Cortex of kidney (tissue), 1 donor: ENCODE data around the gene HECW1.

ENCODE experiments used
- DNase-seq: peaks from one replicate; lab custom pipeline; 2025; lab: John Stamatoyannopoulos, UW

HECW1 gene

GRCh38 chr7:43273939-43274719 lies 161.7 kb downstream of the HECW1 start:
- no peak for DNase-seq

GRCh38 chr7:43274752-43275151 lies 162.3 kb downstream of the HECW1 start:
- no peak for DNase-seq

DNA sequence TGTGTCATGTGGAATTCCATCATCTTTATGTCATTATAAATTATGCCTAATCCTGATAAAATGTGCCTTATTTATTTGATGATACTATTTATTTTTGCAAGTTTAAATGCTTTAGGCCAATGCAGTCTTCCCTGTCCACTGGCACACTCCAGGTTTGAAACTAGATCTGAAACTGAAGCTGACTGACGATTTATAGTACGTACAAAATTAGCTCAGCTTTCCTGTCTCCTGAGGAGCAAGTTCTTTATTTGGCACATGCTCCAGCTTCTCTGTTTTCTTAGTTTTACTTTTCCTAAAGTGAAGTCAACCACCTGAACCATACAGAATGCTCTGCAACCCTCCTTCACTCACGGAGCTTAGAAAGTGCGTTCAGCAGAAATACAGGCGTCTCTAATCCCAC lies 164.1 kb downstream of the HECW1 start:
- DNase-seq: no peak

GRCh38 chr7:43278088-43278644 lies 165.7 kb downstream of the HECW1 start:
- DNase-seq: no peak

GRCh38 chr7:43281268-43281667 lies 168.8 kb downstream of the HECW1 start:
- no peak for DNase-seq

- DNase-seq: no peak
Observed at GRCh38 chr7:43283706-43284105, 171.3 kb downstream of the HECW1 start.

GRCh38 chr7:43289826-43290225 lies 177.4 kb downstream of the HECW1 start:
- no peak for DNase-seq

- DNase-seq: no peak
Observed at GRCh38 chr7:43290978-43291377, 178.5 kb downstream of the HECW1 start.

DNA sequence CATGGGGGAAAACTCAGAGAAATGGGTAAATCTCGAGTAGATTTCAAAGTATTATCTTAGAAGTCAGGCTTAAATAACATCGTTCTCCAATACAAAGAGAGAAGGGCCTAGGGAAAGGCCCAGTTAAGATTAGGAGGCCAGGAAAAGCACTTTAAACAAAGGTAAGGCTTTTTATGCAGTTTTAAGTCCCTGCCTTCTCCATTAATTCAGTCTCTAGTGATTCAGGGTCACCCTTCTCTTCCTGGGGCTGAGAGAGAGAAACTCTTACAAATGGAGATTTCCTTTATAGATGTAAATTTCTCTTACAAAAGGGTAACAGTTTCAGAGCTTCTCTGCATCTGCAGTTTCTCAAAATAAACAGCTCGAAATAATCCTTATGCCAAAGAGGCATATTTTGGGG lies 179.3 kb downstream of the HECW1 start:
- DNase-seq: no peak

DNA sequence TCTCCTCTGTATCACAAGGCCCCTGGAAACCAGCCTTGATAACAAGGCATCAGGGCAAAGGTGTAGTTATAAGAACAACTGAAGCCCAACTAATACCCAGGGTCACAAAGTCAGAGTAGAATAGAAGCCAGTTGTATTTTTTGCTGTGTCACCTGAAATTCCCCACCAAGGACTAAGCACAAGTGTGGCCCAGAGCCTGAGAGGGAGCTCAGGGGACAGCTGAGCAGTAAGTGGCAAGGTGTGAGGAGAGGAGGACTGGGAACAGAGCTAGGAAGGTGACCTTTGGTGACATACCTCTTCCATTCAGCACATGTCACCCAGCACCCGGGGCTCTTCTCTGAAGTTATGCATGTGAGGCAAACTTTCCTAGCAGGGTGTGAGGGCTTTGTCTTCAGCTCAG lies 179.9 kb downstream of the HECW1 start:
- DNase-seq: no peak

- no peak for DNase-seq
Observed at GRCh38 chr7:43294080-43294630, 181.7 kb downstream of the HECW1 start.

DNA sequence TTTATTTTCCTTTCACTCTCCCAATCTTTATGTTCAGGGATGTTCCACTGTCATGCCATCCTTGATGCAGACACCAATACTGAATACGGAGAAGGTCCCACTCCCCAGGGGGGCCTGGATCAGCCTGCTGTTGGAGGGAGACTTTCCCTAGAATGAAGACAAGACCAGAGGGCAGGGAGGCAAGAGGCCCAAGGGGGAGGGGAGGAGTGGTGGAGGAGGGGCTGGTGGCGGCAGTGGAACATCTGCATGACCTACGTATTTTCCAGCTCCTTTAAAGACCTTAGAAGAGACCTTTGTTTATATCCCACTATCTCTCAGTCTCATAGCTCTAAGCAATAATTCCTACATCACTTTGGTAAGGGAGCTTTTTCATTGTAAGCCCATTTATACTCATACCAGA lies 183.0 kb downstream of the HECW1 start:
- DNase-seq: no peak

DNA sequence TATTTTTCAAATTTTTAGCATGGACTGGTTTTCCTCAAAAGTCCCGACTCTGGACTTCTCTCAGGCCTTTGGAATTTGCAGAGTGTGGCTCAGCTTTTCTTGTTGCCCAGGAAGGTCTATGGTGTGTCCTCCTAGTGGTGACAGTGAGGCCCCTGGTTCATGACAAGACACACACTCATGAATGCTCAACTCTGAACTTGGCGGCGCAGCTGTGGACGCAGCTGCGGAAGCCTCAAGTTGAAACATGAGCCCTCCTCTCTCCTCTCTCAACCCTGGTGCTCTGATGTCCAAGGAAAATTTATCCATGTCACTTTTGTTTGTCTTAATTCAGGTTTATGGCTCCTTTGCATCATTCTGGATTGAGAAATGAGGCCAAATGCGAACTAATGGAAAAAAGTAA lies 183.9 kb downstream of the HECW1 start:
- DNase-seq: no peak

- DNase-seq: no peak
Observed at GRCh38 chr7:43298617-43299016, 186.2 kb downstream of the HECW1 start.

DNA sequence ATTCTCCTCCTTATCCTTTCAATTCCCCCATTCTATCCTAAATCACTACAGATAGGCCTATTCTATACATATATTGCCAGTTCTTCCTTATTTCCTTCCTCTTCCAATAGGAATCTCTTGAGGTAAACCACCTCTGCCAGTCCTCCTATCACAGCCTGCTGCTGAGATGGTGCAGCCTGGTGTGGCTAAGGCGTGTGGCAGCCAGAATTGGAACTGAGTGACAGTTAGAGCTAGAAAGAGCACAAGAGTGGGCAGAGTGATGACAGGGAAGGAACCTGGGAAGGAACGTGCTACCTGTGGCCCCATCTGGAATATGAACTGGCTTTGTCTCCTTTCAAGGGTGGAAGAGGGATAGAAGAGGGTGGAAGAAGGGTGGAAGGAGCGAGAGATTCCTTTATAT lies 187.7 kb downstream of the HECW1 start:
- DNase-seq: no peak

GRCh38 chr7:43302211-43302711 lies 189.8 kb downstream of the HECW1 start:
- DNase-seq: no peak

DNA sequence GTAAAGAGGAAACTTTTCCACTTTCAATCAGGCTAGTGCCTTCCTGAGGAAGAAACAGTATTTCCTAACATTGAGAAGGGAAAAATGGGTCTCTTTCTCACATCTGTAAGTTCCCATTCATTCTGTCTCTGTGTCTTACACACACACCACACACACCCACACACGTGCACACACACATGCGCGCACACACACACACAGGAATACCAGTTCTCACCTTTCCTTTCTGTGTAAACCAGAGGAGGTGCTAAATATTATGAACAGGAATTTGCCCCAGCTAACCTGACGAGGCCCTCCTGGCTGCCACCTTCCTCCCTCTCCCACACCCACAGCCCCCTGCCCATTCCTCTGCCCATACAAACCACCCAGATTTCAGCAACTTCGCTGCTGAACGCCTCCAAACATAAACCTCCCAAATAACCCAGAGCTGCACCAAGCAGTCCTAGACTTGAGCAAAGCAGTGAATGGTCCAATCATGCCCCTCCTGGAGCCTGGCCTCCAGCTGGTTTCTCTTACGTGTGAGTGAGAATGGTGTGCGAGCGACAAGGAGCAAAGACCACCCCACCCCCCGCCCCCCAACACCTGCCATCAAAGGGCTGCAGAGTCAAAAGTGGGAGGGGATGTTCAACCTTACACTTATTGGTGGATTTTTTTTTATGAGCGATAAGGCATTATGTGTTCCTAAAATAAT lies 190.5 kb downstream of the HECW1 start:
- no peak for DNase-seq

GRCh38 chr7:43303740-43304241 lies 191.3 kb downstream of the HECW1 start:
- no peak for DNase-seq

- no peak for DNase-seq
Observed at GRCh38 chr7:43306404-43306803, 194.0 kb downstream of the HECW1 start.

- DNase-seq: no peak
Observed at GRCh38 chr7:43307522-43307921, 195.1 kb downstream of the HECW1 start.

- DNase-seq: no peak
Observed at GRCh38 chr7:43308913-43309705, 196.7 kb downstream of the HECW1 start.

DNA sequence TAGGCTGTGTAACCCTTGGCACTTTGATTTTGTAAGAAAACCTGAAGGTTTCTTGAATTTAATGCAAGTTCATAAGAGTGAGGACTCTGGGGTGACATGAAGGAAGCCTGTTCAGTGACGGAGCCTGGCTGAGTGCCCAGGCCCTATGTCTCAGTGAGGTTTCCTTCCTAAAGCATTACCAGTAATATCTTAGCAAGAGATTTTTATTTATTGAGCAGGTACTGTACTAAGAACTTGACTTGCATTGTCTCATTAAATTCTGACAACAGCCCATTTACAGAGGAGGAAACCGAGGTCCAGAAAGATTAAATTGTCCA lies 197.2 kb downstream of the HECW1 start:
- no peak for DNase-seq
